ENCODE measurements around the gene DYNC2H1.

The DYNC2H1 gene

DNA sequence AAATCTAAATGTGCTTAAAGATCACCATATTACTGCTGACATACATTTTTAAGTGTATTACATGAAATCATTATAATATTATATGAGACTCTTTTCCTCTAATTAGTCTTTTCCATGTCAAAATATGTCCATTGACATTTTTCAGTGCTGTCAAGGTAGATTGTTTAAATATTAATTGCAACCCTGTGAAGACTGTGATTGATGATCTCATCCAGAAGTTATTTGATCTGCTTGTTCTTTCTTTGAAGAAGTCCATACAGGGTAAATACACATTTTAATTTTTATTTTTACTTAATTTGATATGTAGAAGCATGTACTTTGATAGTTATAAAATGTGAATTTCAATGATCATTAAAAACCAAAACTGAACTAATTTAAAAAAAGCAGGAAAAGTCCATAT, 38.4 kb downstream of the DYNC2H1 start:
- Histone ChIP-seq H3K27me3 (ENCODE audit: insufficient read depth, poor library complexity, severe bottlenecking) (no peaks in the 10 kb centered on the region), H3K4me3 (replicated peaks; ENCODE audit: insufficient read depth, low read length) (no peak overlapping the region), H3K27ac (replicated peaks) (no peak overlapping the region)
- no peak for DNase-seq (ENCODE audit: low read depth in 1 of 2, low spot score in 1 of 2)
- TF ChIP-seq REST (IDR thresholded peaks at IDR 0.05; ENCODE audit: insufficient replicate concordance, low read depth), result no peak
- TF ChIP-seq SPI1 (IDR thresholded peaks at IDR 0.05; ENCODE audit: borderline replicate concordance, low read depth), result no peak
- TF ChIP-seq, protein P1, sequence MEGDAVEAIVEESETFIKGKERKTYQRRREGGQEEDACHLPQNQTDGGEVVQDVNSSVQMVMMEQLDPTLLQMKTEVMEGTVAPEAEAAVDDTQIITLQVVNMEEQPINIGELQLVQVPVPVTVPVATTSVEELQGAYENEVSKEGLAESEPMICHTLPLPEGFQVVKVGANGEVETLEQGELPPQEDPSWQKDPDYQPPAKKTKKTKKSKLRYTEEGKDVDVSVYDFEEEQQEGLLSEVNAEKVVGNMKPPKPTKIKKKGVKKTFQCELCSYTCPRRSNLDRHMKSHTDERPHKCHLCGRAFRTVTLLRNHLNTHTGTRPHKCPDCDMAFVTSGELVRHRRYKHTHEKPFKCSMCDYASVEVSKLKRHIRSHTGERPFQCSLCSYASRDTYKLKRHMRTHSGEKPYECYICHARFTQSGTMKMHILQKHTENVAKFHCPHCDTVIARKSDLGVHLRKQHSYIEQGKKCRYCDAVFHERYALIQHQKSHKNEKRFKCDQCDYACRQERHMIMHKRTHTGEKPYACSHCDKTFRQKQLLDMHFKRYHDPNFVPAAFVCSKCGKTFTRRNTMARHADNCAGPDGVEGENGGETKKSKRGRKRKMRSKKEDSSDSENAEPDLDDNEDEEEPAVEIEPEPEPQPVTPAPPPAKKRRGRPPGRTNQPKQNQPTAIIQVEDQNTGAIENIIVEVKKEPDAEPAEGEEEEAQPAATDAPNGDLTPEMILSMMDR (IDR thresholded peaks at IDR 0.05; ENCODE audit: insufficient read depth, low read length), result no peak
- TF ChIP-seq POLR2AphosphoS5 (IDR thresholded peaks at IDR 0.05; ENCODE audit: low read depth), result no peak
- no peak for TF ChIP-seq GABPA (IDR thresholded peaks at IDR 0.05; ENCODE audit: low read depth)

GRCh38 chr11:103157542-103157941, 48.3 kb downstream of the DYNC2H1 start:
- TF ChIP-seq GABPA (IDR thresholded peaks at IDR 0.05; ENCODE audit: low read depth), result no peak
- no peaks in the 10 kb centered on the region for H3K27me3 ChIP-seq (ENCODE audit: insufficient read depth, poor library complexity, severe bottlenecking)
- H3K27ac ChIP-seq (replicated peaks), result no peak overlapping the region
- no peak for DNase-seq (ENCODE audit: low read depth in 1 of 2, low spot score in 1 of 2)
- no peak overlapping the region for H3K4me3 ChIP-seq (replicated peaks; ENCODE audit: insufficient read depth, low read length)

- no peak for DNase-seq (ENCODE audit: low read depth in 1 of 2, low spot score in 1 of 2)
- H3K27me3 ChIP-seq (ENCODE audit: insufficient read depth, poor library complexity, severe bottlenecking), result no peaks in the 10 kb centered on the region
- no peak for TF ChIP-seq GABPA (IDR thresholded peaks at IDR 0.05; ENCODE audit: low read depth)
- TF ChIP-seq, protein P1 (IDR thresholded peaks at IDR 0.05; ENCODE audit: insufficient read depth, low read length), result no peak
- no peak for TF ChIP-seq POLR2AphosphoS5 (IDR thresholded peaks at IDR 0.05; ENCODE audit: low read depth)
- TF ChIP-seq SPI1 (IDR thresholded peaks at IDR 0.05; ENCODE audit: borderline replicate concordance, low read depth), result no peak
- no peak for TF ChIP-seq REST (IDR thresholded peaks at IDR 0.05; ENCODE audit: insufficient replicate concordance, low read depth)
- H3K27ac ChIP-seq (replicated peaks), result no peak overlapping the region
- H3K4me3 ChIP-seq (replicated peaks; ENCODE audit: insufficient read depth, low read length), result no peak overlapping the region
Measured at GRCh38 chr11:103164093-103164796, 55.0 kb downstream of the DYNC2H1 start.

GRCh38 chr11:103167166-103167565, 57.9 kb downstream of the DYNC2H1 start:
- Histone ChIP-seq H3K27ac (replicated peaks) (no peak overlapping the region), H3K4me3 (replicated peaks; ENCODE audit: insufficient read depth, low read length) (no peak overlapping the region), H3K27me3 (ENCODE audit: insufficient read depth, poor library complexity, severe bottlenecking) (no peaks in the 10 kb centered on the region)
- no peak for DNase-seq (ENCODE audit: low read depth in 1 of 2, low spot score in 1 of 2)
- TF ChIP-seq REST (IDR thresholded peaks at IDR 0.05; ENCODE audit: insufficient replicate concordance, low read depth), result no peak
- no peak for TF ChIP-seq GABPA (IDR thresholded peaks at IDR 0.05; ENCODE audit: low read depth)
- TF ChIP-seq, protein P1 (IDR thresholded peaks at IDR 0.05; ENCODE audit: insufficient read depth, low read length), result no peak
- no peak for TF ChIP-seq POLR2AphosphoS5 (IDR thresholded peaks at IDR 0.05; ENCODE audit: low read depth)
- no peak for TF ChIP-seq SPI1 (IDR thresholded peaks at IDR 0.05; ENCODE audit: borderline replicate concordance, low read depth)

Data from HL-60 (cell line).